GM12874 (cell line): Measurements from ENCODE around the gene CACNA1C.

Experiments used
- TF ChIP-seq, protein P1 (sequence below): IDR thresholded peaks from 2 replicates; pipeline ENCODE4 v1.5.1; 2011; ENCODE audit warnings: low read depth, mild to moderate bottlenecking, control low read depth, low read length, moderate library complexity; ENCODE audit not compliant: insufficient read depth

CACNA1C gene

DNA sequence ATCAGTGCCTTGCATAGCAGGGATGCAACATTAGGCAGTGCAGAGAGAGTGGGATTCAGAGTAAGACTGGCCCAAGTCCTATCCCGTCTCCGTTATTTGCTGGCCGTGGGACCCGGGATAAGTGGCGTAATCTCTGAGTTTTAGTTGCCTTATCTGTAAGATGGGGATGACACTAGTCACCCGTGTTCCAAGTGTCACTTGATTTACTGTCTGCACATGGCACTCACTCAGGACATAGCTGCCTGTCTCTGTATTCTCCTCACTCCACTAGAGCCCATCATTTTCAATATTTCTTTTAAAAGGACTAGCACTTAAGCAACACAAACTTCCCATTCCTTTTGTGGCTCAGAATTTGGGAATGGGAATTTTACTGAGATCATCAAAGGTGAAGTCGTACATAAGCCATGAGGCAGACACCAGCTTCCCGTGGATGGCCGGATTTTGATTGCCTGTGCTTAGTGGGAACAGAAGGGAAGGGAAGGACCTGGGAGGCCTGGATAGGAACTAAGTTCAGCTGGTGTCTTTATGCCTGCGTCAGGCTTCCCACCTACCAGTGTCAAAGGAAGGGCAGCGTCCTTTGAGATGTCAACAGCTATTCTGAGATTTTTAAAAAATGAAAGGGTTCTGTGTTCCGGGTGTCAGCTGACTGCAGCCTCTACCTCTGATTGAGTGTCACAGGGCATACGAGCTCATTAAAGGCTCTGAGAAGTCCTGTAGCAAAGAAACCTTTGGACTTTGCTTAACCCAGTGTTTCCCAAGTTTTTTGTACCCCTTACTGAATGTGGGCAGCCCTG, 361.4 kb downstream of the CACNA1C start:
- TF ChIP-seq, protein P1, sequence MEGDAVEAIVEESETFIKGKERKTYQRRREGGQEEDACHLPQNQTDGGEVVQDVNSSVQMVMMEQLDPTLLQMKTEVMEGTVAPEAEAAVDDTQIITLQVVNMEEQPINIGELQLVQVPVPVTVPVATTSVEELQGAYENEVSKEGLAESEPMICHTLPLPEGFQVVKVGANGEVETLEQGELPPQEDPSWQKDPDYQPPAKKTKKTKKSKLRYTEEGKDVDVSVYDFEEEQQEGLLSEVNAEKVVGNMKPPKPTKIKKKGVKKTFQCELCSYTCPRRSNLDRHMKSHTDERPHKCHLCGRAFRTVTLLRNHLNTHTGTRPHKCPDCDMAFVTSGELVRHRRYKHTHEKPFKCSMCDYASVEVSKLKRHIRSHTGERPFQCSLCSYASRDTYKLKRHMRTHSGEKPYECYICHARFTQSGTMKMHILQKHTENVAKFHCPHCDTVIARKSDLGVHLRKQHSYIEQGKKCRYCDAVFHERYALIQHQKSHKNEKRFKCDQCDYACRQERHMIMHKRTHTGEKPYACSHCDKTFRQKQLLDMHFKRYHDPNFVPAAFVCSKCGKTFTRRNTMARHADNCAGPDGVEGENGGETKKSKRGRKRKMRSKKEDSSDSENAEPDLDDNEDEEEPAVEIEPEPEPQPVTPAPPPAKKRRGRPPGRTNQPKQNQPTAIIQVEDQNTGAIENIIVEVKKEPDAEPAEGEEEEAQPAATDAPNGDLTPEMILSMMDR, result no peak

DNA sequence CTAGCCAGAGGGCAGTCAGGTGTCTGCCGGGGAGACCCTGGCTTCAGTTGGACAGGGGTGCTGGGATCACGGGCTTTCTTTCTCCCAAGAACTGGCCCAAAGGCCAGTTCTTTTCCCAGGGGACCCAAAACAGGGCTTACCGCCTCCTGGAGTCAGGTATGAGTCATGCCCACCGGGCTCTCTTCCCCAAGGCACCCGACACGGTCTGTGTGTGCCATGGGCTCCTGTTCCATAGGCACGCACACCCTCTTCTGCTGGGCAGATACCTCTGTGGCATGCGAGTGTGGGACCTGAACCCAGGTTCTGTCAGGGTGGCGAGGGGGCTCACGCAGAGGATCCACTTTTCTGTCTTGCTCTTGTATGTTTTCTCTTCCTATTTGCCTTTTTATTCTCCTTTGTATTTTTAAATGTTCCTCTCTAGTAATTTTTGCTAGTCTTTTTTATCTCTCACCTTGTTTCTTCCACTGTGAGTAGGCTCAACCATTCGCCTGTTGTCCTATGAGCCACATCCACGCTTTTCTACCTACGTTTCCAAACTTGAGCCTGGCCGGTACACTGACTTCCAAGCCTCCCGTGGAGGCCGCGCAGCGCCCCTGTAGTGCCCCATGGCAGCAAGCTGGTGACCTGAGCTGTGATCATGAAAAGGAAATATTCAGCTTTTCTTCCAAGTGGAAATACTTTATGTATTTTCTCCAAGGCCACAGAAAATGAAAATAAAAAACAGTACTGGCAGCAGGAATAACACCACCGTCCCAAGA, 362.2 kb downstream of the CACNA1C start:
- TF ChIP-seq, protein P1, result no peak

DNA sequence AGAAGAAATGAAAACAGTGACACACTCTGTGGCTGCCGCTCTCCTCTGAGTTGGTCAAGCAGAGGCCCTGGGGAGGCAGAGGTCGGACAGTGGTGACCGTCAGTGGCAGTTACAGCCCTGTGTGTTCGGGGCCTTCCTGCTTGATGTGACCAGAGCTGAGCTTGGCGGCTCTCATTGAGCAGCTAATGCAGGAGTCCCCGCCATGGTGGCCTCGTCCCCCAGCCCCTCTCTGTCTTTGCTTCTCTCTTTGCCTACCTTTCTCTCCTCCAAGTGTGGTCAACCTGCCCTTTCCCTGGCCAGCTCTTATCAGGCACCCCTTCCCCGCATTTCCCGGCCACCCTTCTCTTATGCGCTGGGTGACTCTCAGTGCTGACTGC, 362.8 kb downstream of the CACNA1C start:
- TF ChIP-seq, protein P1, result no peak

DNA sequence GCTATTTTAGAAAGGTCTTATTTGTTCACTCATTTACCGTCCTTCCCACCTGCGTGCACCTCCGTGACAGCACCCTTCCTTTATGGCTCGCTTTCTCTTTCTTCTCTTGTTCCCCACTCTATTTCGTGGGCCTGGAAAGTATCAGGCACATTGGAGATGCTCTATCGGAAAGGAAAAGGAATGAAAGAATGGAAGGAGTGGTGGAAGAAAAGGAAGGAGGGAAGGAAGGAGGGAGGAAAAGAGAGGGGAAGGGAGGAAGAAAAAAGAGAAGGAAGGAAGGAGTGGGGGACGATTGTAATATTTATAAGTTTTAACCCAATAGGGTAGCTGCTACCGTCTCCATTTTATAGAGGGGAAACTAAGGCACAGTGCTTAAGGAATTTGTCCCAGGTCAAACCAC, 363.4 kb downstream of the CACNA1C start:
- TF ChIP-seq, protein P1, result no peak

DNA sequence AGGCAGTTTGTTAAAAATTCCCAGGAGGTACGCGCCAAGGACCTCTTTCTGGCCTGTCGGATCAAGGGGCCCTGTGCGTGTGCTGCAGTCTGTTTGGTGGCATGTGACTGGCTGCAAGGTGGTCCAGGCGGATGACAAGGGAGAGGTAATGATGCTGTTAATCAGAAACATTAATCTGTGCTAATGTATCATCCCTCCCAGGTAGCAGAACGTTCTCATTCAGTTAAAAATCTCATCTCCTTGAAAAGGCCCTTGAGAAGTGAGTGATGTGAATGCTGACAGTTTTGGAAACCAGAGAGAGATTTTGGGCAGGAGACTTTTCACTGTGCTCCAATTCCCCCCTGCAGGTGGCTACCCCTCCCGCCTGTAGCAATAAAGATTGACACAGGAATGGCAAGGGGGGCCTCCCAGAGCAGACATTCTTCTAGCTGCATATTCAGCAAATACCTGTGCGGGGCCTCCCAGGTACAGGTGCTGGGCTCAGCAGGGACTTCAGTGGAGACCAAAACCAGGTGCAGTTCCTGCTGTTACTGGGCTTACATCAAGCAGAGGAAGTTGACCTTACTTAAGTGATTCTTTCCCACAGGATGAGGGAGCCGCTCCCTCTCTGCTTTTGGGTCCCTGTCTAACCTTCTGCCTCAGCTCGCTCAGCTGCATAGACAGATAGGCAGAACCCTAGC, 364.8 kb downstream of the CACNA1C start:
- TF ChIP-seq, protein P1, result no peak

DNA sequence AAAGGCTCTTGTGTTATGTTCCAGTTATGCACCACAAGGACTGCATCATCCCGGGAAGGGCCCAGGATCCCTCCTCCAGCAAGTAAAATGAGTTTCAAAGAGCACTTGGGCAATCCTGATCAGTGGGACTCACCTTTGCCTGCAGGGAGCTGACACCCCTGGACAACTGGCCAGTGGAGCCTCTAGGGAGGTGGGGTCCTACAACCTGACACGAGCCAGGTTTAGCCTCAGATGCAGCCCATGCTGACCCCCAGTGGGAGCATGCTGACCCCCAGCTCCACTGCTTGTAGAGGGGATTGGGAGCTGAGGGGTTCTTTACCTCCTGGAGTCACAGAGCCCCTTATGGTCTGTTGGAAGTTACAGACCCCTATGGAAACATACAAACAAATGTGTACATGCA, 365.8 kb downstream of the CACNA1C start:
- TF ChIP-seq, protein P1, result no peak

DNA sequence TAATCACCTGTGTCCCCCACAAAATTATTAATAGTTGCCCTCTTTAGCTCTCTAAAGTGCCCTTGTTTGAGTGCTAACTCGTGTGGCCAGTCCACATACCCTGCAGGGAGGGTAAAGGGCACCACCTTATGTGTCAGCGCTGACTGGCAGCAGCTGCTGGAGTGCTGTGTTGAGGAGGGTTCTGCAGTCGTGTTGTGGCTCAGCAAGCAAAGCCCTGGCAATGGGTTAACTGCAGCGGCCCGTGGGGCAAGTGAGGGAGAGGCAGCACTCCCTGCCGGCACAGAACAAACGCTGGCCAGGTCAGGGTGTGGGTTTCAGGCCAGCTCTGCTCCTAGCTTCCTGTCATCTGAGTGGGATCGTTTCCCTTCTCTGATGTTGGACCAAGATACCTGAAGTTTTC, 369.8 kb downstream of the CACNA1C start:
- TF ChIP-seq, protein P1, result no peak
